ENCODE data around the gene PRIMPOL.

The PRIMPOL gene

GRCh38 chr4:184645904-184646610 lies 3.5 kb upstream of the PRIMPOL start:
- no peak overlapping the region for H3K4ac ChIP-seq (ENCODE audit: low read depth, low read length)
- no peak for DNase-seq

GRCh38 chr4:184647266-184648053 lies 2.1 kb upstream of the PRIMPOL start:
- Histone ChIP-seq H3K27ac (ENCODE audit: low read depth, low read length) (no peak overlapping the region), H3K4me3 (ENCODE audit: low read depth, low read length) (no peak overlapping the region), H2BK120ac (ENCODE audit: insufficient read depth, low read length, poor library complexity) (no peak overlapping the region), H3K36me3 (ENCODE audit: control insufficient read depth in 1 of 2, insufficient read depth in 2 of 2, low read length in 2 of 2) (no peaks in the 10 kb centered on the region), H2AFZ (ENCODE audit: insufficient read depth, low read length, poor library complexity) (no peak overlapping the region), H3K14ac (ENCODE audit: low read length) (no peak overlapping the region), H3K4ac (ENCODE audit: low read depth, low read length) (peak overlapping the region; percentile 79), H2BK5ac (ENCODE audit: low read depth, low read length, poor library complexity) (no peak overlapping the region), H3K23ac (ENCODE audit: low read length) (no peak overlapping the region), H3K4me2 (ENCODE audit: low read length) (peak overlapping the region; percentile 71), H2BK12ac (ENCODE audit: low read length) (no peak overlapping the region), H3K18ac (ENCODE audit: low read length) (no peak overlapping the region), H4K12ac (ENCODE audit: low read depth, low read length) (no peak overlapping the region), H4K91ac (ENCODE audit: low read depth, low read length) (no peak overlapping the region), H3K27me3 (ENCODE audit: insufficient read depth, low read length) (no peaks in the 10 kb centered on the region), H2AK5ac (ENCODE audit: low read length) (no peak overlapping the region), H4K8ac (ENCODE audit: low read depth, low read length) (no peak overlapping the region), H3K79me1 (ENCODE audit: low read length) (peaks cover 15% of the 10 kb centered on the region), H3K9me3 (ENCODE audit: insufficient read depth, low read depth, low read length) (no peaks in the 10 kb centered on the region), H3K4me1 (ENCODE audit: control insufficient read depth in 1 of 2, insufficient read depth in 2 of 2, low read length in 2 of 2) (peaks cover 8 to 9% of the 10 kb centered on the region in 2 experiments), H3K9ac (ENCODE audit: low read length) (no peak overlapping the region), H3K79me2 (ENCODE audit: control insufficient read depth, insufficient read depth, low read length, poor library complexity) (peaks cover 19% of the 10 kb centered on the region)
- no peak for DNase-seq
- WGBS (ENCODE audit: extremely low coverage, insufficient coverage, insufficient read length): no CpG with 5 or more reads among the region's 7 CpGs

More at GRCh38 chr4:184645904-184646610, 3.5 kb upstream of the PRIMPOL start:
- H2BK12ac ChIP-seq (ENCODE audit: low read length): no peak overlapping the region
- H4K8ac ChIP-seq (ENCODE audit: low read depth, low read length): no peak overlapping the region
- H2AK5ac ChIP-seq (ENCODE audit: low read length): no peak overlapping the region
- H4K12ac ChIP-seq (ENCODE audit: low read depth, low read length): no peak overlapping the region
- no peaks in the 10 kb centered on the region for H3K36me3 ChIP-seq (ENCODE audit: control insufficient read depth in 1 of 2, insufficient read depth in 2 of 2, low read length in 2 of 2)
- no peaks in the 10 kb centered on the region for H3K9me3 ChIP-seq (ENCODE audit: insufficient read depth, low read depth, low read length)
- H2AFZ ChIP-seq (ENCODE audit: insufficient read depth, low read length, poor library complexity): no peak overlapping the region
- no peak overlapping the region for H2BK5ac ChIP-seq (ENCODE audit: low read depth, low read length, poor library complexity)
- H4K91ac ChIP-seq (ENCODE audit: low read depth, low read length): no peak overlapping the region
- no peaks in the 10 kb centered on the region for H3K27me3 ChIP-seq (ENCODE audit: insufficient read depth, low read length)
- peaks cover 8 to 9% of the 10 kb centered on the region in 2 experiments for H3K4me1 ChIP-seq (ENCODE audit: control insufficient read depth in 1 of 2, insufficient read depth in 2 of 2, low read length in 2 of 2)
- H3K23ac ChIP-seq (ENCODE audit: low read length): no peak overlapping the region
- H3K9ac ChIP-seq (ENCODE audit: low read length): no peak overlapping the region
- peaks cover 20% of the 10 kb centered on the region for H3K79me2 ChIP-seq (ENCODE audit: control insufficient read depth, insufficient read depth, low read length, poor library complexity)
- no peak overlapping the region for H2BK120ac ChIP-seq (ENCODE audit: insufficient read depth, low read length, poor library complexity)
- peaks cover 15% of the 10 kb centered on the region for H3K79me1 ChIP-seq (ENCODE audit: low read length)
- H3K4me3 ChIP-seq (ENCODE audit: low read depth, low read length): no peak overlapping the region
- H3K14ac ChIP-seq (ENCODE audit: low read length): no peak overlapping the region
- no peak overlapping the region for H3K18ac ChIP-seq (ENCODE audit: low read length)
- H3K4me2 ChIP-seq (ENCODE audit: low read length): no peak overlapping the region
- H3K27ac ChIP-seq (ENCODE audit: low read depth, low read length): no peak overlapping the region
- WGBS (ENCODE audit: extremely low coverage, insufficient coverage, insufficient read length): no CpG with 5 or more reads among the region's 6 CpGs

DNA sequence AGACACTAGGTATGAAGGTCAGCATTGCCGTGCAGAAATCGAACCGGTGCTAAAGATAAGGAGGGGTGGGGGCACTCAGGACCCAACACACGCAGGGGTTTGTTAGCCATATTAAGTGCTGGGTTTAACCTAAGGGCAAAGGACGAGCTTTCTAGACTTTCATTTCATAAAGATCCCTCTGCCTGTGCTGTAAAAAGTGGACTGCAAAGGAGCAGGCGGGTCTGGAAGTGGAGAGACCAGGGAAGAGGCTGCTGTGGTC lies 1.6 kb upstream of the PRIMPOL start:
- Histone ChIP-seq H2BK5ac (ENCODE audit: low read depth, low read length, poor library complexity) (no peak overlapping the region), H3K14ac (ENCODE audit: low read length) (no peak overlapping the region), H3K4me3 (ENCODE audit: low read depth, low read length) (peak overlapping the region; percentile 95), H3K4me2 (ENCODE audit: low read length) (peak overlapping the region; percentile 71), H2AK5ac (ENCODE audit: low read length) (no peak overlapping the region), H3K23ac (ENCODE audit: low read length) (no peak overlapping the region), H3K4ac (ENCODE audit: low read depth, low read length) (no peak overlapping the region), H3K27ac (ENCODE audit: low read depth, low read length) (no peak overlapping the region), H3K18ac (ENCODE audit: low read length) (no peak overlapping the region), H4K91ac (ENCODE audit: low read depth, low read length) (no peak overlapping the region), H3K9ac (ENCODE audit: low read length) (no peak overlapping the region), H3K79me1 (ENCODE audit: low read length) (peaks cover 15% of the 10 kb centered on the region), H4K8ac (ENCODE audit: low read depth, low read length) (peak overlapping the region; percentile 78), H3K27me3 (ENCODE audit: insufficient read depth, low read length) (no peaks in the 10 kb centered on the region), H2BK12ac (ENCODE audit: low read length) (no peak overlapping the region), H3K36me3 (ENCODE audit: control insufficient read depth in 1 of 2, insufficient read depth in 2 of 2, low read length in 2 of 2) (no peaks in the 10 kb centered on the region), H2BK120ac (ENCODE audit: insufficient read depth, low read length, poor library complexity) (no peak overlapping the region), H4K12ac (ENCODE audit: low read depth, low read length) (no peak overlapping the region), H3K4me1 (ENCODE audit: control insufficient read depth in 1 of 2, insufficient read depth in 2 of 2, low read length in 2 of 2) (peaks cover 8 to 9% of the 10 kb centered on the region in 2 experiments), H3K79me2 (ENCODE audit: control insufficient read depth, insufficient read depth, low read length, poor library complexity) (peaks cover 18% of the 10 kb centered on the region), H2AFZ (ENCODE audit: insufficient read depth, low read length, poor library complexity) (peak overlapping the region; percentile 37), H3K9me3 (ENCODE audit: insufficient read depth, low read depth, low read length) (no peaks in the 10 kb centered on the region)
- DNase-seq: peak in 1 of 2 donors; percentile 10
- WGBS (ENCODE audit: extremely low coverage, insufficient coverage, insufficient read length): no CpG with 5 or more reads among the region's 6 CpGs

DNA sequence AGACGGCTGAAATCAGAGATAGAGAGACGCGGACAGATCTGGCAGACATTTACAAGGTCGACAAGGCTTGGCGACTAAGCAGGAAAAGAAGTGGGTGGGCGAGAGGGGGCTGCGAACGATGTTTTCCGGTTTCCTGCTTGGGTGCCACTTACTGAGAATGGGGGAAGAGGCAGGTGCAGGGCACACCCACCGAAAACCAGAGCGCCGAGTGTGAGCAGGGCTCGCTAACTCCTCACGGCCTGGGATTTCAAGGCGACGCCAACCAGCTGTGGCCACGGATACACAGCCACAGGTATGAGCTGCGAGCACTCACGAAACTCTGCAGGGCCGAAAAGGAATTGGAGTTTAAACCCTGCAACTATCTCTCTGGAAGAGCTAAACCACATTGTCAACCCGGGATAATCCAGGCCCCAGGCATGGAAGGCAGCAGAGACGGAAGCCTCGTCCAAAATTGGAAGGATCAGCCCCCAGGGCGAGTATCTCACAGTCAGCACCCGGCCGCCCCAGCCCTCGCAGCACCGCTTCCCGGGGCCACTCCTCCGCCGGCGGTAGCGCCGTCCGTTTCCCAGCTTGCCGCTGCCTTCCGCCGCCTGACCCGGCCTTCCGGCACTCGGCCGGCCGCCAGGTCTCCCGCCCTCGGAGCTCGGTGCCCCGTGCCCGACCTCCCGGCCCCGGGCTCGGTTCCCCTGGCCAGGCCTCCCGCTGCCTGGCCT lies 1.1 kb upstream of the PRIMPOL start:
- Histone ChIP-seq H3K14ac (ENCODE audit: low read length) (peak overlapping the region; percentile 97), H3K18ac (ENCODE audit: low read length) (peak overlapping the region; percentile 91), H3K79me2 (ENCODE audit: control insufficient read depth, insufficient read depth, low read length, poor library complexity) (peaks cover 18% of the 10 kb centered on the region), H2BK120ac (ENCODE audit: insufficient read depth, low read length, poor library complexity) (peak overlapping the region; percentile 59), H3K4me2 (ENCODE audit: low read length) (peak overlapping the region; percentile 71), H2AK5ac (ENCODE audit: low read length) (peak overlapping the region; percentile 65), H4K8ac (ENCODE audit: low read depth, low read length) (peak overlapping the region; percentile 78), H3K9ac (ENCODE audit: low read length) (peak overlapping the region; percentile 95), H3K79me1 (ENCODE audit: low read length) (peaks cover 15% of the 10 kb centered on the region), H3K9me3 (ENCODE audit: insufficient read depth, low read depth, low read length) (no peaks in the 10 kb centered on the region), H3K4me1 (ENCODE audit: control insufficient read depth in 1 of 2, insufficient read depth in 2 of 2, low read length in 2 of 2) (peaks cover 8 to 9% of the 10 kb centered on the region in 2 experiments), H3K27me3 (ENCODE audit: insufficient read depth, low read length) (no peaks in the 10 kb centered on the region), H2AFZ (ENCODE audit: insufficient read depth, low read length, poor library complexity) (peak overlapping the region; percentile 61), H3K23ac (ENCODE audit: low read length) (no peak overlapping the region), H2BK12ac (ENCODE audit: low read length) (no peak overlapping the region), H3K4ac (ENCODE audit: low read depth, low read length) (peak overlapping the region; percentile 41), H3K27ac (ENCODE audit: low read depth, low read length) (peak overlapping the region; percentile 97), H4K12ac (ENCODE audit: low read depth, low read length) (peak overlapping the region; percentile 57), H4K91ac (ENCODE audit: low read depth, low read length) (peak overlapping the region; percentile 55), H3K36me3 (ENCODE audit: control insufficient read depth in 1 of 2, insufficient read depth in 2 of 2, low read length in 2 of 2) (no peaks in the 10 kb centered on the region), H3K4me3 (ENCODE audit: low read depth, low read length) (peak overlapping the region; percentile 95), H2BK5ac (ENCODE audit: low read depth, low read length, poor library complexity) (peak overlapping the region; percentile 89)
- no CpG with 5 or more reads among the region's 52 CpGs for WGBS (ENCODE audit: extremely low coverage, insufficient coverage, insufficient read length)
- DNase-seq: peak; percentile 40 to 70
